DMS153 (cell line): ENCODE results near the gene ATP2C2.

Experiments used
- DNase-seq: peaks from one replicate; lab custom pipeline; 2025; lab: John Stamatoyannopoulos, UW

ATP2C2 gene

DNA sequence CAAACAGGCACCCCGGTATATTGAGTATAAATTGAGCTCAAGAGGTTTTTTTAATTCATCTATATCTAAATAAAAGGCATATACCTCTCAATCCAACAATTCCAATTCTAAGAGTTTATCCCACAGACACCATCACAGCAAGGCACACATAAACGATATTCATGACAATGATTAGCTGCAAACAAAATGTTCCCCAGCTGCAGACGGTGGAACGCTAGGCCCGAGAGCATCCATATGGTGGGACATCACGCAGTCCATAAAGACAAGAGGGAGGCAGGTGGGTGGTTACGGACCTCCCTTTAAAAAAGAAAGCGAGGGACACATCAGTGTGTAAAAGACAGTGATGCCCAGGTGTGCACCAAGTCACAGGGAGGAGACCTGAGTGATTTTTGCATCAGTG is 108.1 kb downstream of the ATP2C2 start:
- no peak for DNase-seq

DNA sequence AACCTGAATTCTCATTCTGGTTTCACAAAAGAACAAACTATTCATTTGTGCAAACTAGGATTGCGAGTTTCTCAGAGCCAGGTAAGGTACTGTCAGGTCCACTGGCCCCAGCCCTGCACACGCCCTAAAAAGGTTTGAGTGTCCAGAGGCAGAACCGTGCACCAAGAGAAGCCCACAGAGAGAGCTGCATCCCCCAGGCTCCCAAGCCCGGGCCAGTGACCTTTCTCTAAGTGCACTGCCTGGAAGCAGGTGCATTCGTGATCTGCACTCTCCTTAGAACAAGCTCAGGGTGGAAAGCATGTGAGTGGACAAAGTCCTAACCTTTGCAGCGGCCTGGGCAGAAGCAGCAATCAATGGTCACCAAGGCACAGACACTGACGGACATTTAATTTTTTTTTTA is 109.3 kb downstream of the ATP2C2 start:
- DNase-seq, result no peak

DNA sequence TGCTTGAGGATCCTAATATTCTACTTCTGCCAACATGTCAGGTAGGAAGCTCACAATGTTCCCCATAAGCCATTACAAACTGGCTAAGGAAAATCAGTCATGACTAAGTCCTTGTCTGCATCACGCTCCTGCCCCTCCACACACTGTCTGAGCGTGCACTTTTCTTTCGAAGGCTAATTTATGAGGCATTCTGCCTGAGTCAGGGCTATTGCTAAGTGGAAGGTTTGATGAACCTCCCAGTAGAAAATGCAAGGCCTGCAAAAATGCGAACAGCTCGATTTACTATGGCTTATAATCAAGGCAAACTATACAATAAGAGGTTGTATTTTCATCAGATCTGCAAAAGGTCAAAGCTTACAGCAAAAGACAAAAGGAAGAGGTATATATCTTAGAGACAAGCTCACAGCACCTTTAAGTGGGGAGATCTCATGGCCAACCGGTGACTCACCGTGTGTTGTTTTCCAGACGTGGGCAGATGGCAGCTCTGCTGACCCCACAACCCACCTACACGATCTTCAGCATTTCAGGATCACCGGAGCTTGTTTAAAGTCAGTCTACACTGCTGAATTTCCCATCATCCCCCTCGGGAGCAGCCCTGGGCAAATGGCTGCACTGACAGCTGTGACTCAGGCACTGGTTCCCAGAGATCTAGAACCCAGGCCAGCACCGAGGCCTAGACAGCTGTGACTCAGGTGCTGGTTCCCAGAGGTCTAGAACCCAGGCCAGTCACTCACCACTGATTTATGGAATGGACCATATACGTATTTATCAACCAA is 110.0 kb downstream of the ATP2C2 start:
- no peak for DNase-seq

DNA sequence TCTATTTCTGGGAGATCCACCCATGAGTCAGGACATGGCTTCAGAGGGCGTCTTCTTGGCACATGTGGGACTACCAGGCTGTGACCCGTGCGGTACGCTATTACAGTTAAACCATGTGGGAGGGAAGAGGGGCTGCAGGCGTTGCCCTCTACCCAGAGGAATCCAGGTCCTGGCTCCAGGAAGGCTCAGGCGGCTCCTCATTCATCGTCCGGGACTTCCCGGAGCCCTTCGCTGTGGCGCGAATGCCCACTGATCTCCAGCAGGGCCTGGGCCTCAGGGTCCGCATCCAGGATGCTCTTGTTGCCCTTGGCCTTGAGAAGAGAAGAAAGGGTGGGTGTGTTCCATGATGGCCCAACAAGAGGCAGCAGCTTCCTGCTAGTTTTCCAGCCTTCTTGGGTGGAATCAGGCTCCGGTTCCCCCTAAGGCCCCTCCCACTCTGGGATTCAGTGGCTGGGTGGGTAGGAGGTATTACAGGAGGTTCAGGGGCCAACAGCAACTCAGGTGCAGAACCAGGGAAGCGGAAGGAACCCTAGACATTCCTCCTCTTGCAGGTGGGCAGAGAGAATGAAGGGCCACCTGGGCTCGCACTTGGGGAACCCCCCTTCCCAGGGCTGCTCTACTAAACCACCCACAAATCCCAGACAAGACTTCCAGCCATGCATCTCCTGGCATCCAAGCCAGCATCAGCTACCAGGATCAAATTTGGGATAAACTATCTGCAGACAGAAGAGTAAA is 111.5 kb downstream of the ATP2C2 start:
- DNase-seq, result no peak

DNA sequence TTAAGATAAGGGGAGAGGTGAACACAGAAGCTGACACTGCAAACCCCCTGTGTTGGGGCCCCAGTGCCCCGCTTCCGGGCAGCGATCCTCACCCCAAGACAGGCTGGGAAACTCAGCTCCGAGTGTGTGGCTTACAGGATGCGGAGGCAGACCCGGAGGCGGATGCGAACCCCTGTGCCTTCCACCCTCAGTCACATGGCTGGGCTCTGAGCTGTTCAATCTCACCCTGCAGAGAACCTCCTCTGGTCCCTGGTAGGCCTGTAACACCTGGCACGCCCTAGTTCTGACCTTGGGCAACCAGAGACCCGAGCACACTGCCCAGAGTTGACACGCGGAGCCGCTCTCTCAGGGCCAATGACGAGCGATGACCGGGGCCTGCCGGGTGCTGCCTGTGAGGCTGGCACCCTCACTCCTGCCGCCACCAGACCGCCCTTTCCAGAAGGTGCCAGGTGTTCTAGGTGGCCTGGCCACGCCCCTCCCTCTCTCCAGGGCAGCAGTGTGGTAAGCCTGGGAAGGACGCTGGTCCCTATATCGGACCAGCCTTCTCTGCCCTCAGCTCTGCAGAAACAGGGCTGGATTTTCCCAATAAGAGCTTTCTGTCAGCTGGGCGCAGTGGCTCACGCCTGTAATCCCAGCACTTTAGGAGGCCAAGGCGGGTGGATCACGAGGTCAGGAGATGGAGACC is 112.9 kb downstream of the ATP2C2 start:
- DNase-seq, result no peak

DNA sequence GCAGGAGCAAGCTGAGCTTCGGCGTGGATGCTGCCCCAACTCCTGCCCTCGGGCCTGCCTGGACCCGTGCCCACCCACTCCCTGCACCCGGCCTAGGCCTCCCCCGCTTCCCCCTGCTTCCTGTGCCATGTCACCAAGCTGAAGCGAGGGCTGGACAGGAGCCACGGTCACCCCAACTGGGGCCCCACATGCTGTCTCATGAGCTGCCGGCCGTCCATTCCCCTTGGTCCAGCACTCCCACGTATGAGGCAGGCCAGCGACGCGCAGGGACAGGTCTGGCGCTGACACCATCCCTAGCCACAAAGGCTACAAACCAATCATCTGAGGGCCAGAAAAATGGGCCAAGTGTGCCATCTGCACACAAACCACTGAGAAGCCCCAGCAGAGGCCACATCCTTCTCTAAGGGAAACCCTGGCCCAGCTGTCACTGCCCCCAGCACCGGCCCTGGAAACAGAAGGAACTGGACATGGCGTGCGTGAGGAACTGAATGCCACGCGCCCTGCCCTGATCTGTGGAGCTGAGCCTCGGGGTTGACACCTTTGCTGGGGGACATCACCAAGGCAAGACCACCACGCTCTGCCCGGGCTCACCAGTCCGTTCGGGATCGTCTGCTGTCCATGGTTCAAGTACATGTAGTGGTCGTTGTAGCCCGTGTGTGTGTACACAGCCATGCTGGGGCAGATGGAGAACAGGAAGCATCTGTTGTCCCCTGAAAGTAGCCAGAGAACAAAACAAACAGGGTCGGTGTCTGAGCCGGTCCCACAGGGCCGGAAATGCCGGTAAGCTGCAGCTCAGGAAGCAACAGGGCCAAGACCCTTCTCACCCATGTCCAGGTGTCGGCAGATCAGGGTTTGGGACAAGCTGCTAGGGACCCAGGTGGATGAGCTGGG is 113.9 kb downstream of the ATP2C2 start:
- peak; percentile 11 for DNase-seq

DNA sequence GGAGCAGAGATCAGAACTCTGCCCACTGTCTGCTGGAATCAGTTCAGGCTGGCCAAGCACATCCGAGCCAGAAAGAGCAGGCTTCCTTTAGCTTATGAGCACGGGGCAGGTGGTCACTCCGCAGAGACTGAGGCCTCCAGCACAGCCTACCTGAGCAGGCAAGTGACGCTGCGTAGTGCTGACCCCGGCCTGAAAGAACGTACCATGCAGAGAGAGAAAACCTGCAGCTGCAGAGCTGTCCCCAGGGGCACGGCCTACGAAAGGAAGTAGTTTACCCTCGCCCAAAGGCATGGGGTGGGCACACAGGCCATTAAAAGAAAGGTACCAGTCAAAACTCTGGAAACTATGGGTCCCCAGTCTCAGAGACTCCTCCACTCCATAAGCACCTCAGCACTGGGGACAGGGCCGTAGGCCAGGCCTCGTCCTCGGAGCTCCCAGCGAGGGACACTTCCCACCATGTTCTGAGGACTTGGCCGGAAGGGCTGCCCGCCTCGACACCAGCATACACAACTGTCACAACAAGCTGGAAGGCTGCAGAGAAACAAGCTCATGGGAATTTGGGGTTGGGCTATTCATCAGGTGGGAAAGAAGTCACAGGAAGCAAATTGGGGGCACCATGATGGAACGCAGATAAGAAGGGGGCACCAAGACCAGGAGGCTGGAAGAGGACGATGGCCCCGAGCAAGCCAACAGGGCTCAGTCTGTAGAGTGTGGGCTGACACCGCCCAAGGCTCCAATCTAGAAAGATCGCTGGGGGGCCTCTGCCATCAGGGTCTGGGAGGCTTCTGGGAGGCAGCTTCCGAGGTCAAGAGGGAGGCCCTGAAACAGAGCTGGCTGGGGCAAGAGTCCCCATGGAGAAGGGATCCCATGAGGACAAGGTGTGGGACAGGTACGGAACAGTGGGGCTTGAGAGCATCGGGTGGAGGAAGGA is 114.9 kb downstream of the ATP2C2 start:
- no peak for DNase-seq

DNA sequence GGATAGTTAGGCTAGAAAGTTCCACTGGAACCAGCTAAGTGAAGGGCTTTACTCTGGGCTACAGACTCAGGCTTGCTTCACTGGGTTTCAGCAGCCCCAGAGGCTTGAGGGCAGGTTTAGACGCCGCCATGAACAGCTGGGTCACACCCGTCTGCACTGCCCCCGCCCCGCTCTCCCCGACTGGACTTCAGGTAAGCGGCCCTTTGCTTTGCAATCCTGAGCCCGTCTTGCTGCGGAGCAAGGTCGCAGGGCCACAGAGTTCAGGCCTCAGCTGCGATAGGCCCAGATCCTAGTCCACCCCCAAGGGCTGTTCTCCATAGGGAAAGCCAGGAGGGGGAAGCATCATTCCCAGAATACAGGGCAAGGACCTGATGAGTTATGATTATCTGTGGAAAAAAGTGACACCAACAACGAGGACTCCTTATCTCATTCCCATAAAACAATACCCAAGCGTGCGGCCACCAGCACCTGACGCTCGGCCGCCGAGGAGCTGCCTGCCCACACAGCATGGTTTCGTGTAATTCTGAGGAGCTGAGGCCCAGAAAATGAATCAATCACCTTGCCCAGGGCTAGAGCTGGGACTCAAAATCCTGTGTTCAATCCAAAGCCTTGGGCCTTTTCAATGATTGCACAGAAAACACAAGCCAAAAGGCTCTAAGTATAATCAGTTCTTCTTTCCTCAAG is 115.7 kb downstream of the ATP2C2 start:
- no peak for DNase-seq

DNA sequence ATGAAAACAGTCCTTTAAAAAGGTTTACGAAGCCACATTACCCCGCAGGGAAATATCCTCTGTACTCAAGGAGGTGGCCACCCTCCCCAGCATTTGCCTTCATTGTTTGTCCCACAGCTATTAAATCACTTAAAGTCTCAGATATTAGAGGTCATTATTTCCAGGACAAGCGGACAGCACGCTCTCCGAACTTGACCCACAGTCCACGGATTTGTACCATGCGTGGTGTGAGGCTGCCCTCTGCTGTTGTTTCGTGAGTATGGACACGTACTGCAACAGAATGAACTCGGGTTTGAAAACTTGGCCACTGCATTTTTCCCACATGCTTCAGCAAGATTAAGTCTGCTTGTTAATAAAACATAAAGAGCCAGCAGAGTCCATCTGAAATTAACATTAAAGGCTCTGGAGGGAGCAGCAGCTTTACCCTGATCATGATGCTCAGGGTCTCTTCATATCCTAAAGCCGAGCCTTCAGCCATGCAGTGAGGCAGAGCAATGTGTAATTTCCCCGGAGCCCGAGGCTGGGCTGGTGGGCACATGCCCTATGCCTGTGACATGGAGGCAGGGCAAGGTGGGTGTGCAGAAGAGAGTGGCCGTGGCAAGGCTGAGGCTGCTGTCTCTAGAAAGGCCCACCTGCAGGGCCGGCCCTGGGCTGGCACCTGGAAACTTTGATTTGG is 116.4 kb downstream of the ATP2C2 start:
- DNase-seq, result no peak

DNA sequence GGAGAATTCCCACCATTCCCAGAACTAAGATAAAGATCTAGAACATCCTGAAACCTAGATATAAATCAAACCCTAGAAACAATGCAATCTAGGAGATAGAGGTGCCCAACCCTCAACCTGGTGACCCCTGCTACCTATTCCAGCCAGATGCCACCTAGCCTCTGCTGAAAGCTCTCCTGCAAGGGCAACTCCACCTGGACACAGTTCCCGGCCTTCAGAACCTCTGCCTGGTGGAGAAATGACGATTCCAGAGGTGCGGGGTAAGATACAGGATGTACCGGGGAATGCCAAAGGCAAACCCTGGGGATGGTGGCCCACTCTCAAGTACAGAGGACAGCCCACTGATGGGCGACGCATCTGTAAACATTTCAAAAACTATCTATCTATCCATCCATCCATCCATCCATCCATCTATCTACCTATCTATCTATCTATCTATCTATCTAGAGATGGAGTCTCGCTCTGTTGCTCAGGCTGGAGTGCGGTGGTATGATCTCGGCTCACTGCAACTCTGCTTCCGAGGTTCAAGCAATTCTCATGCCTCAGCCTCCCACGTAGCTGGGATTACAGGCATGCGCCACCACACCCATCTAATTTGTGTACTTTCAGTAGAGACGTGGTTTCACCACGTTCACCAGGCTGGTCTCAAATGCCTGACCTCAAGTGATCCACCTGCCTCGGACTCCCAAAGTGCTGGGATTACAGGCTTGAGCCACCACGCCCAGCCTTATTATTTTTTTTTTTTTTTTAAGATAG is 117.1 kb downstream of the ATP2C2 start:
- no peak for DNase-seq

DNA sequence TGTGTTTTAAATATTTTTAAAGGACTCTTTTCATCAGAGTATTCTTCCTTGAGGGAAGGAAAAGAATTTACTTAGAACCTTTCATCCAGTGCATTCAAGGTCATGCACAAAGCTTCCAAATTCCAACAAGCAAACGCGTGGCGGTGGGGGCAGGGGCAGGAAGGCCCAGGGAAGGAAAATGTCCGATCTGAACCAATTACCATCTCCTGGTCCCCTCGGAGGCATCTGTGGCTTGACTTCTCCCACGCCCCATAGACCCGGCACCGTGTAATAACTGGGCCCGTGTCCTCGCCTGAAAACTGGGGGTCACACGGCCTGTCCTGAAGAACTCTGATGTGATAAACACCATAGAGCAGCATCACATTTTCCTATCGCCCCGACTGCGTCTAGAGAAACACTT is 117.8 kb downstream of the ATP2C2 start:
- no peak for DNase-seq

DNA sequence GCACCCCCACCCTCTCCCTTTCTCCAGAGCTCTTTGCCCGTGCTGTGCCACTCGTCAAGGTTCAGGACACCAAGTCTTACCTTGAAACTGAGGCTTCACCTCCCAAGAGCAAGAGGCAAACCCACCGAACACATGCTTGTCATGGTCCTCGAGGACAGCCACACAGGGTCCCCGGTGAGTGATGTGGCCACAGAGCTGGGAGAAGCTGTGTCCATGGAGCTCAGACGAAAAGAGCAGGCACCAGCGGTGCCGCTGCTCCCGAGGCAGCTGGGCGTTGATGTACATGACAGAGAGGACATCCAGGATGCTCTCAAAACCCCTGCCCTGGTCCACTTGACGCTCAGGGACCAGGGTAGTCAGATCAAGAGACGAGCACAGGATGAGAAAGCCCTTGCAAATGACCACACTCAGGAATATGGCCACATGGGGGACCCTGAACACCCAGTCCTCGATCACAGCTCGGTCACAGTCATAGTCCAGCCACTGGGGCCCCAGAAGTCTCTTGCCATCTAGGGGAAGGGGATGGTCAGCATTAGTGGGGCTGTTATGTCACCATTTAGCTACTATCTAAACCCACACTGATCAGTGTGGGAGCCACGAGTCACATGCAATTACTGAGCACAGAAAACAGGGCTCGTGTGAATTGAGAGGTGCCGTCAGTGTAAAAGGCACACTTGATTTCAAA is 118.4 kb downstream of the ATP2C2 start:
- DNase-seq, result no peak

DNA sequence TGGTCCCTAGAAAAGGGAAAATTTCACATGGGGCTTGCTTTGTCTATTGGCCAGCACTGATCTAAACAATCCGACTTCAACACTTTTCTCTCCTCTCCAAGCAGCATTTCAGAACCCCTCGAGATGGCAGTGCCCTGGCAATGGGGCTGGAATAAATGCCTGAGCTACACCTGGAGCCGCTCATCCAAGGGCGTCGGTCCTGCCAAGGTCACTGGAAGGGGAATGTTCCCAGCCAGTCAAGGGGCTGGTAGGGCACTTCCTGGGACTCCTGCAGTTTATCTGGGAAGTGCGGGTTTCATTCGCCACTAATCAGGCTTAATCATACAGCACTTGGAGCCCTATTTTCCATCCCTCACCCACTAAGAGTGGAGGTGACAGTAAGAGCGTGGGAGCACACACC is 119.0 kb downstream of the ATP2C2 start:
- no peak for DNase-seq

DNA sequence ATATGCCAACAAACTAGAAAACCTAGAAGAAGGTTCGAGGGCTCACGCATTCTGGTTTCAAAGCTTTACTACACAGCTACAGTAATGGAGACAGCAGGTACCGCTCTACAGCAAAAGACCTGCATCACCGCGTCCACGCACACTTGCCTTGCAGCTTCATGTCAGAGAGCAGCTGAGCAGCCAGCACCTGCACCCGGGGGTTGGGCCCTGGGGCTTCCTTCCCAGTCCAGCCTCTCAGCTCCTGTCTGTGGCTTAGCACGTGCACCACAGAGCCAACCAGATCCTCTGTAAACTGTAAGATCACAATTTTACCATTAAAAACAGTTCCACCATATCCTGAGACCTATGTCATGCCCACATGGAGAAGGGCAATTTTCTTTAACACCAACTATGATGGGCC is 120.8 kb downstream of the ATP2C2 start:
- DNase-seq, result no peak

DNA sequence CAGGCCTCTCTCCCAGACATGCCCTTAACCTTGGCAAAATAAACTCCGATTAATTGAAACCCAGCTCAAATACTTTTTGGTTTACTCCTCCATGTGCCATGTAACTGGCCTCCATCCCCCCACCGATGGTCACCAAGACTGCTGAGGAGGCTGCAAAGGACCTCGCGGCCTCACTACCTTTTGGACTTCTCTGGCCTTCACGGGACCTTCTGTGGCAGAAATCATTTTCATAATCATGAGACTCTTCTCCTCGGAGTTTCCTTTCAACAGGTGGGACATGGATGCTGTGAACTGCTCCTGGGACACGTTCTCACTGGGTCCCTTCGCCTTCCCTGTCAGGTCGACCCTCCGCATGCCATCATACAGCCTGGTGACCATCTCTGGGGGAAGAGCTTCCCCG is 127.2 kb downstream of the ATP2C2 start:
- no peak for DNase-seq

DNA sequence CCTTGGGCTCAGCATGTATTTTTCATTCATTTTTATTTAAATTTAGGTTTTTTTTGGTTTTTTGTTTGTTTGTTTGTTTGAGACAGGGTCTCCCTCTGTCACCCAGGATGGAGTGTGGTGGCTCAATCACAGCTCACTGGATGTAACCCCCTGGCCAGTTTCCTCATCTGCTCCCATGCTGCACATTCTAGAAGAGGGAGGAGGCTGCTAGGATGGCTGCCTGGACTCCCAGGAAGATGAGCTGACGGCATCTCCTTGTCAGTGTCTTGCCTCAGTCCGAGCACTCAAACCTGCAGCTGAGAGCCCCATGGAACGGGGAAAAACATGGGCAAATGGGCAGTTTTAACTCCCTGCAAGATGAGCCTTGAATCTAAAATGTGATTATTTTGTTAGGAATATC is 128.7 kb downstream of the ATP2C2 start:
- DNase-seq, result no peak

DNA sequence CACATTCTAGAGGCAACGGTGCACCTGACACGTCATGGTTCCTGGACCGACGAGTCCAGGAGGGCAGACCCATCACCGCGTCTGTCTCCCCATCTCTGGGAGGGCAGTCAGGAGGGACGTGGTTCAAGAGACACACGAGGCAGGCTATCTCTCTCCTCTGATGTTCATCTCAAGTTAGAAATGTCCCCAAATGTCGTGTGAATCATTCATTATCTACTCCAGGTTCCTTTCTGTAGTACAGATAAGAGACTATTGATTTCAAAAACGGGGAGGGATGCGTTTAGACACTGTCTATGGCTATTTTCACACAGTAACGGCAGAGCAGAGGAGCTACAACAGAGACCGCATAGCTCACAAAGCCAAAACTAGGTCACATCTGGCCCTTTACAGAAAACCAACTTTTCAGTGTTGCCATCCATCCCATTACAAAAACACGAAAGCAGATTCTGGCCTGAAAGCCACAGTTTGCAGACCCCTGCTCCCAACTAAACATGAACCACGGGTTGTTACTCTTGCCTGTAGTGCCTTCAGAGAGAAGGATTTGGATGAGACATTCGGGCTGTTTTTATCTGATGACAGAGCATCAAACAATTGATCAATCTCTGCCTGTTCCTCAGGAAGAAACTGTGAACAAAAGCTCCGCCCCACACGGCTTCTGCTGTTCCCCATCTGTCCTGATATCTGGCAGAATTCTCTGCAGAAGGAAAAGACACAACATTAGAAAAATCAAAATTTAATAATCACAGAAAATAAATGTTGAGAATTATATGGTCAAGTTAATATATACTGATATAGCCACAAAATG is 129.3 kb downstream of the ATP2C2 start:
- DNase-seq, result no peak

DNA sequence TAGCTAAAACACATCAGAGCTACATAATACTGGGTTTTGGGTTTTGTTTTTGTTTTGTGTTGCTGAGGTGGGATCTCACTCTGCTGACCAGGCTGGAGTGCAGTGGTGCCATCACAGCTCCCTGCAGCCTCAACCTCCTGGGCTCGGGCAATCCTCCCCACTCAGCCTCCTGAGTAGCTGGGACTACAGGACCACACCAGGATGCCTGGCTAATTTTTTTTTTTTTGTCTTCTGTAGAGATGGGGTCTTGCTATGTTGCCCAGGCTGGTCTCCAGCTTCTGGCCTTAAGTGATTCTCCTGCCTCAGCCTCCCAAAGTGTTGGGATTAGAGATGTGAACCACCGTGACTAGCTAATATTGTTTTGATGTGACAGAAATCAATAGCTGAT is 129.9 kb downstream of the ATP2C2 start:
- no peak for DNase-seq
